HepG2 (cell line): ENCODE measurements around the gene PAXIP1. TPM values are rescaled to one million over a fixed set of nuclear protein-coding genes. Genes with fewer than 3 reads are reported as not detected.

Experiments used
- CHD2 ChIP-seq: IDR thresholded peaks from 2 replicates; pipeline ENCODE4 v1.6.1; 2011; ENCODE audit warnings: low read depth, low read length, improper control_type of control experiment
- CHD4 ChIP-seq: fragments of 200-600 bp; sonication (generic); IDR thresholded peaks from 2 replicates; pipeline ENCODE4 v1.7.0; 2017; ENCODE audit warnings: mild to moderate bottlenecking, low read length, borderline replicate concordance
- DNMT3B ChIP-seq: conservative IDR thresholded peaks from 2 replicates; pipeline ENCODE4 v1.6.1; 2016; ENCODE audit warnings: missing biosample characterization, control low read depth
- EED ChIP-seq: sonication (generic); formaldehyde crosslinking; IDR thresholded peaks from 2 replicates; pipeline ENCODE4 v1.5.0; 2020; ENCODE audit warnings: mild to moderate bottlenecking, missing genetic modification reagents
- FOSL1 ChIP-seq: sonication (generic); formaldehyde crosslinking; IDR thresholded peaks from 2 replicates; pipeline ENCODE4 v1.9.0; 2021; ENCODE audit warnings: missing genetic modification reagents, borderline replicate concordance
- FOXK2 ChIP-seq: fragments of 450-650 bp; IDR thresholded peaks from 2 replicates; pipeline ENCODE4 v1.6.1; 2016
- GATAD1 ChIP-seq: IDR thresholded peaks from 2 replicates; pipeline ENCODE4 v1.6.1; 2016; ENCODE audit warnings: missing genetic modification reagents, missing compliant biosample characterization
- GATAD2A ChIP-seq: IDR thresholded peaks from 2 replicates; pipeline ENCODE4 v1.6.1; 2016
- HOXD1 ChIP-seq: sonication (generic); formaldehyde crosslinking; IDR thresholded peaks from 2 replicates; pipeline ENCODE4 v1.5.0; 2020; ENCODE audit warnings: missing genetic modification reagents
- MTA1 ChIP-seq: sonication (generic); formaldehyde crosslinking; IDR thresholded peaks from 2 replicates; pipeline ENCODE4 v1.4.0; 2020; ENCODE audit warnings: missing genetic modification reagents, mild to moderate bottlenecking, borderline replicate concordance
- MXI1 ChIP-seq: IDR thresholded peaks from 3 replicates; pipeline ENCODE4 v1.6.1; 2012; ENCODE audit warnings: low read depth, low read length, inconsistent platforms, borderline replicate concordance
- NFE2L2 ChIP-seq: fragments of 150-350 bp; IDR thresholded peaks from 2 replicates; pipeline ENCODE4 v1.6.1; 2014; ENCODE audit warnings: low read length
- NFKBIZ ChIP-seq: IDR thresholded peaks from 2 replicates; pipeline ENCODE4 v1.6.1; 2018; ENCODE audit warnings: missing genetic modification reagents, missing compliant biosample characterization
- PAX8 ChIP-seq: sonication (generic); formaldehyde crosslinking; IDR thresholded peaks from 2 replicates; pipeline ENCODE4 v1.8.0; 2022; ENCODE audit warnings: mild to moderate bottlenecking, missing genetic modification reagents, borderline replicate concordance
- POGZ ChIP-seq: sonication (generic); formaldehyde crosslinking; IDR thresholded peaks from 2 replicates; pipeline ENCODE4 v1.4.0; 2020; ENCODE audit warnings: mild to moderate bottlenecking, missing genetic modification reagents
- RARA ChIP-seq: IDR thresholded peaks from 2 replicates; pipeline ENCODE4 v1.6.1; 2016; ENCODE audit warnings: missing genetic modification reagents, missing compliant biosample characterization
- REPIN1 ChIP-seq: sonication (generic); formaldehyde crosslinking; IDR thresholded peaks from 2 replicates; pipeline ENCODE4 v1.8.0; 2022; ENCODE audit warnings: missing genetic modification reagents, low read depth, mild to moderate bottlenecking, borderline replicate concordance
- RFXAP ChIP-seq: sonication (generic); formaldehyde crosslinking; IDR thresholded peaks from 2 replicates; pipeline ENCODE4 v1.4.0; 2020; ENCODE audit warnings: missing genetic modification reagents, borderline replicate concordance
- SIX4 ChIP-seq: sonication (generic); formaldehyde crosslinking; IDR thresholded peaks from 2 replicates; pipeline ENCODE4 v1.4.0; 2020; ENCODE audit warnings: missing genetic modification reagents
- TCF12 ChIP-seq, 2 experiments: fragments of 450-650 bp in 1 of 2; sonication (generic) in 1 of 2; formaldehyde crosslinking in 1 of 2; IDR thresholded peaks; 2 replicates each; pipeline versions ENCODE4 v1.6.1 to v1.8.0; 2017 to 2022; ENCODE audit warnings: antibody characterized with exemption in 1 of 2, mild to moderate bottlenecking in 1 of 2, missing genetic modification reagents in 1 of 2, moderate library complexity in 1 of 2
- ZBTB7B ChIP-seq: sonication (generic); formaldehyde crosslinking; IDR thresholded peaks from 2 replicates; pipeline ENCODE4 v1.4.0; 2020; ENCODE audit warnings: missing genetic modification reagents
- ZMYM3 ChIP-seq: sonication (generic); formaldehyde crosslinking; IDR thresholded peaks from 2 replicates; pipeline ENCODE4 v1.5.1; 2020; ENCODE audit warnings: mild to moderate bottlenecking, missing genetic modification reagents
- ZNF232 ChIP-seq: sonication (generic); formaldehyde crosslinking; IDR thresholded peaks from 2 replicates; pipeline ENCODE4 v1.4.0; 2020; ENCODE audit warnings: missing genetic modification reagents, borderline replicate concordance
- ZNF382 ChIP-seq: sonication (generic); formaldehyde crosslinking; IDR thresholded peaks from 2 replicates; pipeline ENCODE4 v1.5.0; 2020; ENCODE audit warnings: missing genetic modification reagents, mild to moderate bottlenecking, borderline replicate concordance
- ZNF432 ChIP-seq: sonication (generic); formaldehyde crosslinking; IDR thresholded peaks from 2 replicates; pipeline ENCODE4 v1.5.0; 2020; ENCODE audit warnings: missing genetic modification reagents, mild to moderate bottlenecking, borderline replicate concordance
- ZNF766 ChIP-seq: sonication (generic); formaldehyde crosslinking; IDR thresholded peaks from 2 replicates; pipeline ENCODE4 v1.5.0; 2020; ENCODE audit warnings: missing genetic modification reagents, borderline replicate concordance
- ZSCAN21 ChIP-seq: sonication (generic); formaldehyde crosslinking; IDR thresholded peaks from 2 replicates; pipeline ENCODE4 v1.8.0; 2022; ENCODE audit warnings: mild to moderate bottlenecking, missing genetic modification reagents, moderate library complexity, borderline replicate concordance
- polyA plus RNA-seq, 8 experiments: library from polyadenylated mRNA; depleted of rRNA in 3 of 8; stranded (reverse) in 7 of 8; unstranded in 1 of 8; fragments of >200 nt; fragmentation: Illumina TruSeq in 4 of 8; extraction: Trizol in 4 of 8; gene quantifications; 2 replicates each; pipeline versions ENCODE4 v1.2.1 to v1.2.3, GENCODE V29; 2011 to 2016; ENCODE audit warnings: low read depth in 4 of 8, missing spikeins in 1 of 8, mixed read lengths in 1 of 8; ENCODE audit not compliant: insufficient read depth in 1 of 8
- total RNA-seq, 5 experiments: library from RNA; depleted of rRNA; stranded (reverse); fragments of >200 nt; fragmentation: Illumina TruSeq; extraction: Trizol; gene quantifications; 2 replicates each; pipeline ENCODE4 v1.2.3, GENCODE V29; 2016; ENCODE audit warnings: low read depth in 1 of 5
- TF ChIP-seq, protein P1 (sequence below): IDR thresholded peaks from 2 replicates; pipeline ENCODE4 v1.6.1; 2016; ENCODE audit warnings: missing genetic modification reagents, missing compliant biosample characterization
- TF ChIP-seq, protein P2 (sequence below): IDR thresholded peaks from 2 replicates; pipeline ENCODE4 v1.6.1; 2018; ENCODE audit warnings: missing genetic modification reagents, mild to moderate bottlenecking, missing compliant biosample characterization
- TF ChIP-seq, protein P3 (sequence below): sonication (generic); formaldehyde crosslinking; IDR thresholded peaks from 2 replicates; pipeline ENCODE4 v1.8.1; 2023; ENCODE audit warnings: mild to moderate bottlenecking, inconsistent platforms, moderate library complexity, missing genetic modification reagents, borderline replicate concordance

Gene PAXIP1
- total and polyA plus RNA-seq, 2 of the 13 experiments (the other 11 are each of a cell fraction or from before 2014, with no cell fraction given), result 11.6 to 16.2 TPM

GRCh38 chr7:154913638-154914307 lies 89.2 kb downstream of the PAXIP1 start (continued):
- TF ChIP-seq EED (CRISPR knock-in tag), result peak; percentile 67; the same call in 1 of the 2 replicates
- no peak for TF ChIP-seq FOSL1 (CRISPR knock-in tag)
- TF ChIP-seq MXI1, result peak; percentile 66; the same call in 1 of the 3 replicates
- TF ChIP-seq, protein P1, sequence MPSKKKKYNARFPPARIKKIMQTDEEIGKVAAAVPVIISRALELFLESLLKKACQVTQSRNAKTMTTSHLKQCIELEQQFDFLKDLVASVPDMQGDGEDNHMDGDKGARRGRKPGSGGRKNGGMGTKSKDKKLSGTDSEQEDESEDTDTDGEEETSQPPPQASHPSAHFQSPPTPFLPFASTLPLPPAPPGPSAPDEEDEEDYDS (CRISPR knock-in tag), result peak; percentile 51; the same call in 1 of the 2 replicates
- no peak for TF ChIP-seq DNMT3B (CRISPR knock-in tag)
- peak; percentile 67; the same call in 1 of the 2 replicates for TF ChIP-seq RFXAP (CRISPR knock-in tag)
- TF ChIP-seq SIX4 (CRISPR knock-in tag), result 0 out of 2 replicates have a peak, but pooled peaks have one; percentile 43
- no peak for TF ChIP-seq ZNF382 (CRISPR knock-in tag)
- TF ChIP-seq CHD2, result no peak
- peak; percentile 58; the same call in 1 of the 2 replicates for TF ChIP-seq GATAD1 (CRISPR knock-in tag)
- TF ChIP-seq PAX8 (CRISPR knock-in tag), result no peak
- TF ChIP-seq, protein P2, sequence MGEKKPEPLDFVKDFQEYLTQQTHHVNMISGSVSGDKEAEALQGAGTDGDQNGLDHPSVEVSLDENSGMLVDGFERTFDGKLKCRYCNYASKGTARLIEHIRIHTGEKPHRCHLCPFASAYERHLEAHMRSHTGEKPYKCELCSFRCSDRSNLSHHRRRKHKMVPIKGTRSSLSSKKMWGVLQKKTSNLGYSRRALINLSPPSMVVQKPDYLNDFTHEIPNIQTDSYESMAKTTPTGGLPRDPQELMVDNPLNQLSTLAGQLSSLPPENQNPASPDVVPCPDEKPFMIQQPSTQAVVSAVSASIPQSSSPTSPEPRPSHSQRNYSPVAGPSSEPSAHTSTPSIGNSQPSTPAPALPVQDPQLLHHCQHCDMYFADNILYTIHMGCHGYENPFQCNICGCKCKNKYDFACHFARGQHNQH (CRISPR knock-in tag), result peak; percentile 72; the same call in 1 of the 2 replicates
- TF ChIP-seq HOXD1, result peak; percentile 58; the same call in 1 of the 2 replicates
- TF ChIP-seq NFKBIZ, result 0 out of 2 replicates have a peak, but pooled peaks have one; percentile 32
- TF ChIP-seq, protein P3, sequence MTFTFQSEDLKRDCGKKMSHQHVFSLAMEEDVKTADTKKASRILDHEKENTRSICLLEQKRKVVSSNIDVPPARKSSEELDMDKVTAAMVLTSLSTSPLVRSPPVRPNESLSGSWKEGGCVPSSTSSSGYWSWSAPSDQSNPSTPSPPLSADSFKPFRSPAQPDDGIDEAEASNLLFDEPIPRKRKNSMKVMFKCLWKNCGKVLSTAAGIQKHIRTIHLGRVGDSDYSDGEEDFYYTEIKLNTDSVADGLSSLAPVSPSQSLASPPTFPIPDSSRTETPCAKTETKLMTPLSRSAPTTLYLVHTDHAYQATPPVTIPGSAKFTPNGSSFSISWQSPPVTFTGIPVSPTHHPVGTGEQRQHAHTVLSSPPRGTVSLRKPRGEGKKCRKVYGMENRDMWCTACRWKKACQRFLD (CRISPR knock-in tag), result no peak
- no peak for TF ChIP-seq NFE2L2
- TF ChIP-seq ZNF232 (CRISPR knock-in tag), result peak; percentile 74; the same call in 1 of the 2 replicates
- peak; percentile 77 for TF ChIP-seq GATAD2A (CRISPR knock-in tag)
- TF ChIP-seq RARA (CRISPR knock-in tag), result peak; percentile 96
- TF ChIP-seq CHD4, result no peak
- peak; percentile 91 for TF ChIP-seq REPIN1 (CRISPR knock-in tag)
- no peak for TF ChIP-seq FOXK2
- 0 out of 2 replicates have a peak, but pooled peaks have one; percentile 23 for TF ChIP-seq ZSCAN21 (CRISPR knock-in tag)
- TF ChIP-seq ZNF432 (CRISPR knock-in tag), result no peak
- TF ChIP-seq POGZ (CRISPR knock-in tag), result peak; percentile 90
- TF ChIP-seq TCF12 (IDR thresholded peaks at IDR 0.05), result no peak
- TF ChIP-seq TCF12 (CRISPR knock-in tag; IDR thresholded peaks at IDR 0.05), result peak; percentile 81
- peak; percentile 85 for TF ChIP-seq ZMYM3 (CRISPR knock-in tag)
- TF ChIP-seq ZBTB7B (CRISPR knock-in tag), result peak; percentile 80
- peak; percentile 85; the same call in 1 of the 2 replicates for TF ChIP-seq ZNF766
- peak; percentile 67; the same call in 1 of the 2 replicates for TF ChIP-seq MTA1
